Body of pancreas (tissue), 4 donors: ENCODE results near the gene NISCH. TPM values are rescaled to one million over a fixed set of nuclear protein-coding genes. Genes with fewer than 3 reads are reported as not detected.

Experiments used
- ATAC-seq: fragments of 150-250 bp; one replicate; pipeline ENCODE4 v1.9.1; 2016
- DNase-seq, 4 donors: peaks; one replicate each; pipeline ENCODE4 v3.0.0-alpha.2; 2019
- H3K27ac ChIP-seq, 4 donors: fragments of 200-600 bp; sonication (generic); 1 replicate in 3 of 4; 2 replicates in 1 of 4; pipeline versions ENCODE4 v1.5.1 to v1.6.1; 2016 to 2019; ENCODE audit warnings: mild to moderate bottlenecking in 1 of 4, mixed read lengths in 1 of 4, moderate library complexity in 1 of 4
- H3K27me3 ChIP-seq, 2 donors: fragments of 200-600 bp; sonication (generic); one replicate each; pipeline ENCODE4 v1.6.0; 2016; ENCODE audit warnings: mild to moderate bottlenecking in 1 of 2
- H3K36me3 ChIP-seq, 2 donors: fragments of 200-600 bp; sonication (generic); replicated peaks in 1 of 2; 2 replicates each; pipeline ENCODE4 v1.5.1; 2016; ENCODE audit warnings: low read depth in 2 of 2; ENCODE audit not compliant: insufficient read depth in 1 of 2
- H3K4me1 ChIP-seq: fragments of 200-600 bp; sonication (generic); one replicate; pipeline ENCODE4 v1.6.0; 2016
- H3K4me3 ChIP-seq, 2 donors: fragments of 200-600 bp; sonication (generic); 1 replicate in 1 of 2; 2 replicates in 1 of 2; pipeline ENCODE4 v1.5.1; 2016 to 2019
- H3K9me3 ChIP-seq, 3 donors: fragments of 200-600 bp; sonication (generic); 1 replicate in 2 of 3; 2 replicates in 1 of 3; pipeline ENCODE4 v1.5.1; 2016
- CTCF ChIP-seq, 7 experiments: fragments of 450-650 bp in 4 of 7; fragments of 200-600 bp in 3 of 7; sonication (generic) in 3 of 7; IDR thresholded peaks; one replicate each; pipeline ENCODE4 v1.5.1; 2016 to 2019; ENCODE audit warnings: antibody characterized with exemption in 7 of 7
- POLR2A ChIP-seq, 3 donors: fragments of 450-650 bp; IDR thresholded peaks; one replicate each; pipeline ENCODE4 v1.6.1; 2016; ENCODE audit warnings: antibody characterized with exemption in 3 of 3, mild to moderate bottlenecking in 2 of 3
- WGBS, 2 donors: methylation state at CpG; one replicate each; pipeline ENCODE4 v1.1.5; 2017; 5-methylcytosine and 5-hydroxymethylcytosine counted together
- intact Hi-C: fragments of 100-400 bp; cut with DNase I; formaldehyde crosslinking; loops from one replicate; pipeline ENCODE4 v1.15.1; 2023
- total RNA-seq, 2 donors: library from RNA; depleted of rRNA; stranded (reverse); fragments of >200 nt; gene quantifications; one replicate each; pipeline ENCODE4 v1.1.0, GENCODE V29; 2016

Gene NISCH
- total RNA-seq, 2 donors from 2014 or later: 58.9 to 115 TPM

GRCh38 chr3:52428151-52429005 is 27.0 kb upstream of the NISCH start:
- Histone ChIP-seq H3K4me3 (no peak overlapping the region), H3K4me1 (peaks cover 4% of the 10 kb centered on the region), H3K36me3 (no peaks in the 10 kb centered on the region), H3K27me3 (no peaks in the 10 kb centered on the region), H3K27ac (no peak overlapping the region), H3K9me3 (no peaks in the 10 kb centered on the region)
- TF ChIP-seq CTCF (IDR thresholded peaks at IDR 0.05): peak; percentile 47 to 87 (median 72)
- no peak for TF ChIP-seq POLR2A (IDR thresholded peaks at IDR 0.05)
- ATAC-seq: peak; percentile 89
- intact Hi-C loops: no loop called here
- WGBS, 2 donors: 6 to 9% methylated on average over 7 of the region's 7 CpGs
- peak; percentile 66 to 85 (median 77) for DNase-seq

- Histone ChIP-seq H3K4me3 (no peak overlapping the region), H3K9me3 (no peaks in the 10 kb centered on the region), H3K36me3 (no peaks in the 10 kb centered on the region), H3K27me3 (no peaks in the 10 kb centered on the region), H3K4me1 (peaks cover 4% of the 10 kb centered on the region), H3K27ac (no peak overlapping the region)
- DNase-seq: peak in 1 of 4 donors; percentile 8
- no peak for ATAC-seq
- 30 to 39% methylated on average over 2 to 3 of the region's 3 CpGs for WGBS, 2 donors
- TF ChIP-seq POLR2A (IDR thresholded peaks at IDR 0.05): no peak
- no peak for TF ChIP-seq CTCF (IDR thresholded peaks at IDR 0.05)
- intact Hi-C loops: no loop called here
These were observed 26.4 kb upstream of the NISCH start for GRCh38 chr3:52429031-52429430.

- 74 to 80% methylated on average over 7 of the region's 7 CpGs for WGBS, 2 donors
- Histone ChIP-seq H3K36me3 (no peaks in the 10 kb centered on the region), H3K9me3 (no peaks in the 10 kb centered on the region), H3K4me3 (no peak overlapping the region), H3K27me3 (no peaks in the 10 kb centered on the region), H3K4me1 (peaks cover 4% of the 10 kb centered on the region), H3K27ac (no peak overlapping the region)
- intact Hi-C loops: no loop called here
- ATAC-seq (no peak), DNase-seq (peak in 1 of 4 donors; percentile 11)
- TF ChIP-seq CTCF (IDR thresholded peaks at IDR 0.05) (no peak), POLR2A (IDR thresholded peaks at IDR 0.05) (no peak)
These were observed 25.5 kb upstream of the NISCH start for GRCh38 chr3:52429779-52430415.

GRCh38 chr3:52430416-52430810 is 25.0 kb upstream of the NISCH start:
- WGBS, 2 donors: 79 to 90% methylated on average over 9 of the region's 9 CpGs
- Histone ChIP-seq H3K36me3 (no peaks in the 10 kb centered on the region), H3K27me3 (no peaks in the 10 kb centered on the region), H3K4me3 (no peak overlapping the region), H3K9me3 (no peaks in the 10 kb centered on the region), H3K27ac (no peak overlapping the region), H3K4me1 (peaks cover 4% of the 10 kb centered on the region)
- TF ChIP-seq POLR2A (IDR thresholded peaks at IDR 0.05) (no peak), CTCF (IDR thresholded peaks at IDR 0.05) (no peak)
- DNase-seq (peak in 1 of 4 donors; percentile 6), ATAC-seq (no peak)
- intact Hi-C loops: no loop called here
